ENCODE data around the gene TENT5C. TPM values are rescaled to one million over a fixed set of nuclear protein-coding genes. Genes with fewer than 3 reads are reported as not detected.

TENT5C gene
- total and polyA plus RNA-seq, 9 of the 15 experiments (the other 6 are each of a cell fraction or from before 2014, with no cell fraction given), result 1.8 to 7.7 (median 4.0) TPM

GRCh38 chr1:117600966-117601365 lies 4.9 kb upstream of the TENT5C start:
- Histone ChIP-seq H3K4me3 (no peak overlapping the region), H3K79me2 (ENCODE audit: control insufficient read depth, insufficient read depth, low read length) (peaks cover under 1% of the 10 kb centered on the region; the same call in 2 of the 3 replicates), H2AFZ (ENCODE audit: low read depth, low read length) (0 out of 2 replicates have a peak overlapping the region, but pooled peaks have one; percentile 32), H3K4me1 (replicated peaks in 1 of 2; ENCODE audit: control insufficient read depth in 2 of 2, insufficient read depth in 2 of 2, low read length in 2 of 2) (peaks cover 21 to 30% of the 10 kb centered on the region in 2 experiments; a peak in 4 of 5 replicates), H3K27ac (ENCODE audit: extremely low read depth, low read depth, low read length) (no peak overlapping the region), H3K4me2 (ENCODE audit: insufficient read depth, low read length) (no peak overlapping the region), H3K9me3 (replicated peaks; ENCODE audit: control insufficient read depth, insufficient read depth, low read depth, low read length) (no peaks in the 10 kb centered on the region), H4K20me1 (replicated peaks; ENCODE audit: control insufficient read depth, insufficient read depth, low read length) (no peaks in the 10 kb centered on the region), H3K27me3 (ENCODE audit: control insufficient read depth in 2 of 2, insufficient read depth in 2 of 2, low read length in 2 of 2) (no peaks in the 10 kb centered on the region), H3K9ac (ENCODE audit: insufficient read depth in 1 of 2, low read depth in 2 of 2, low read length in 2 of 2) (no peak overlapping the region), H3K36me3 (ENCODE audit: control insufficient read depth, insufficient read depth, low read length) (no peaks in the 10 kb centered on the region), H3K9me1 (ENCODE audit: control insufficient read depth, insufficient read depth, low read length) (no peaks in the 10 kb centered on the region)
- in situ Hi-C loops (cut with MboI), result no loop called here
- BruUV-seq (replicated peaks), result no TSS peak
- WGBS (ENCODE audit: insufficient coverage, low coverage, missing lambda C conversion rate), result 69% methylated on average over 4 of the region's 4 CpGs
- ChIA-PET CTCF (ENCODE audit: low intra/inter-chr PET ratio) (no interaction called here), POLR2A (interaction anchor here (1.2 to 1.3 kb wide), 3 partner anchors 12 to 25 kb away, joined by 3 to 4 read pairs (median 3); no protein-coding TSS in a partner anchor)
- TF ChIP-seq ZNF23 (CRISPR knock-in tag; IDR thresholded peaks at IDR 0.05), result no peak
- TF ChIP-seq CXXC5 (CRISPR knock-in tag; IDR thresholded peaks at IDR 0.05), result no peak
- no peak for DNase-seq (ENCODE audit: extremely low read depth in 1 of 4, low spot score in 3 of 4)
- FAIRE-seq, result no peak
- ATAC-seq, result no peak
- intact Hi-C loops (cut with micrococcal nuclease), result no loop called here

DNA sequence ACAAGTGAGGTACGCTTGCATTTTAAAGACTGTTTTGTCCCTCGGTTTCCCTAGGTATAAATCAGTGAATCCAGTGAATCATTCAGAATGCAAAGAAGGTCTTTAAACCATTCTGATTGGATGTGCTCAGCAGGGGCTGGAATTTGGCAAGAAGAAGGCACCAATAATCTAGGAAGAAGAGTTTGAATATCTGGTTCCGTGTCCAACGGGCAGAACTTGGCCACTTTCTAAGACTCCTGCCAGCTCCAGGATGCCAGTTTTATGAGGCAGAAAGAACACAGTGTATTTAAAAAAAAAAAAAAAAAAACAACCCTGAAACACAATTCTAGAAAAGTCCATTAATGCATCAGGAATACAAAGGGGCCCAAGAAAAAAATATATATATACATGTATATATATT lies 3.0 kb upstream of the TENT5C start:
- in situ Hi-C loops (cut with MboI) (no loop called here), intact Hi-C loops (cut with micrococcal nuclease) (no loop called here)
- no peak for FAIRE-seq
- Histone ChIP-seq H3K9ac (ENCODE audit: insufficient read depth in 1 of 2, low read depth in 2 of 2, low read length in 2 of 2) (no peak overlapping the region), H3K9me3 (replicated peaks; ENCODE audit: control insufficient read depth, insufficient read depth, low read depth, low read length) (no peaks in the 10 kb centered on the region), H3K4me1 (replicated peaks in 1 of 2; ENCODE audit: control insufficient read depth in 2 of 2, insufficient read depth in 2 of 2, low read length in 2 of 2) (peaks cover 35 to 37% of the 10 kb centered on the region in 2 experiments; a peak in 4 of 5 replicates), H3K27ac (ENCODE audit: extremely low read depth, low read depth, low read length) (no peak overlapping the region), H3K4me3 (no peak overlapping the region), H3K36me3 (ENCODE audit: control insufficient read depth, insufficient read depth, low read length) (no peaks in the 10 kb centered on the region), H3K9me1 (ENCODE audit: control insufficient read depth, insufficient read depth, low read length) (no peaks in the 10 kb centered on the region), H3K79me2 (ENCODE audit: control insufficient read depth, insufficient read depth, low read length) (peaks cover 19% of the 10 kb centered on the region), H3K27me3 (ENCODE audit: control insufficient read depth in 2 of 2, insufficient read depth in 2 of 2, low read length in 2 of 2) (no peaks in the 10 kb centered on the region), H3K4me2 (ENCODE audit: insufficient read depth, low read length) (no peak overlapping the region), H2AFZ (ENCODE audit: low read depth, low read length) (no peak overlapping the region), H4K20me1 (replicated peaks; ENCODE audit: control insufficient read depth, insufficient read depth, low read length) (no peaks in the 10 kb centered on the region)
- WGBS (ENCODE audit: insufficient coverage, low coverage, missing lambda C conversion rate), result 69% methylated on average over 4 of the region's 4 CpGs
- no peak for DNase-seq (ENCODE audit: extremely low read depth in 1 of 4, low spot score in 3 of 4)
- BruUV-seq (replicated peaks), result no TSS peak
- ATAC-seq, result no peak
- ChIA-PET CTCF (ENCODE audit: low intra/inter-chr PET ratio) (no interaction called here), POLR2A (interaction anchor here (0.8 kb wide), 1 partner anchor 32 kb away, joined by 4 read pairs; no protein-coding TSS in a partner anchor)
- TF ChIP-seq MTA1 (IDR thresholded peaks at IDR 0.05; ENCODE audit: borderline replicate concordance), result no peak
- no peak for TF ChIP-seq DDX20 (tag; IDR thresholded peaks at IDR 0.05; ENCODE audit: low read depth)
- no peak for TF ChIP-seq FOXA1 (IDR thresholded peaks at IDR 0.05; ENCODE audit: borderline replicate concordance)
- no peak for TF ChIP-seq FOXA3 (CRISPR knock-in tag; conservative IDR thresholded peaks at IDR 0.05 in 1 of 2, IDR thresholded peaks at IDR 0.05 in 1 of 2)
- TF ChIP-seq FOXK2 (conservative IDR thresholded peaks at IDR 0.05 in 1 of 2, IDR thresholded peaks at IDR 0.05 in 1 of 2; ENCODE audit: low read depth in 2 of 2), result no peak
- TF ChIP-seq ZNF77 (CRISPR knock-in tag; IDR thresholded peaks at IDR 0.05), result no peak
- no peak for TF ChIP-seq ZNF551 (CRISPR knock-in tag; IDR thresholded peaks at IDR 0.05)
- TF ChIP-seq, protein P1, sequence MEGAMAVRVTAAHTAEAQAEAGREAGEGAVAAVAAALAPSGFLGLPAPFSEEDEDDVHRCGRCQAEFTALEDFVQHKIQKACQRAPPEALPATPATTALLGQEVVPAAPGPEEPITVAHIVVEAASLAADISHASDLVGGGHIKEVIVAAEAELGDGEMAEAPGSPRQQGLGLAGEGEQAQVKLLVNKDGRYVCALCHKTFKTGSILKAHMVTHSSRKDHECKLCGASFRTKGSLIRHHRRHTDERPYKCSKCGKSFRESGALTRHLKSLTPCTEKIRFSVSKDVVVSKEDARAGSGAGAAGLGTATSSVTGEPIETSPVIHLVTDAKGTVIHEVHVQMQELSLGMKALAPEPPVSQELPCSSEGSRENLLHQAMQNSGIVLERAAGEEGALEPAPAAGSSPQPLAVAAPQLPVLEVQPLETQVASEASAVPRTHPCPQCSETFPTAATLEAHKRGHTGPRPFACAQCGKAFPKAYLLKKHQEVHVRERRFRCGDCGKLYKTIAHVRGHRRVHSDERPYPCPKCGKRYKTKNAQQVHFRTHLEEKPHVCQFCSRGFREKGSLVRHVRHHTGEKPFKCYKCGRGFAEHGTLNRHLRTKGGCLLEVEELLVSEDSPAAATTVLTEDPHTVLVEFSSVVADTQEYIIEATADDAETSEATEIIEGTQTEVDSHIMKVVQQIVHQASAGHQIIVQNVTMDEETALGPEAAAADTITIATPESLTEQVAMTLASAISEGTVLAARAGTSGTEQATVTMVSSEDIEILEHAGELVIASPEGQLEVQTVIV (CRISPR knock-in tag; IDR thresholded peaks at IDR 0.05; ENCODE audit: borderline replicate concordance), result no peak
- TF ChIP-seq NR2C2 (CRISPR knock-in tag; IDR thresholded peaks at IDR 0.05), result no peak
- TF ChIP-seq NR2C2 (tag; IDR thresholded peaks at IDR 0.05), result no peak
- no peak for TF ChIP-seq RUNX1 (IDR thresholded peaks at IDR 0.05; ENCODE audit: low read depth)
- no peak for TF ChIP-seq MCM2 (IDR thresholded peaks at IDR 0.05; ENCODE audit: low read depth)
- no peak for TF ChIP-seq POLR3A (IDR thresholded peaks at IDR 0.05; ENCODE audit: borderline replicate concordance, extremely low read depth, insufficient read depth, insufficient read length)

Data from K562 (cell line).